ENCODE measurements around the gene KIAA1217. TPM values are rescaled to one million over a fixed set of nuclear protein-coding genes. Genes with fewer than 3 reads are reported as not detected.

Gene KIAA1217
- total and polyA plus RNA-seq, 9 of the 15 experiments (the other 6 are each of a cell fraction or from before 2014, with no cell fraction given): 0.04 TPM; not detected in 8

DNA sequence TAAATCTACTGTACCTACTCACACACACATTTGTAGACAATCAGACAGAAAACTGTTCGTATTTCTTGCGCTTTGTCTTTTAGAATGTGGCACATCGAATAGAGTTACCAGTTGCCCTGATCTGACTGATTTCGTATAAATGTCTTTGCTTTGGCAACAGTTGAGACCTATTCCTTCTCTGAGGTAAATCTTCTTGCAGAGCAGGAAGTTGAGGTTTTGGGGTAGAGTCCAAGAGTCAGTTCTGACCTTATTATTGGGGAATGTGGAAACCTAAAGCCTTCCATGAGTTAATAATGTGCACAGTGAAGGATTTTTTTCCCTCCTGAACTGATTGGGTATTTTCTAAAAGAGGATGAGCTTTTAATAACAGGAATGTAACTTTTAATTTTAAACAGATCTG is 135.3 kb downstream of the KIAA1217 start:
- 0% methylated on average over 4 of the region's 4 CpGs for WGBS (ENCODE audit: insufficient coverage, low coverage, missing lambda C conversion rate)
- no peak for TF ChIP-seq SMARCA5 (IDR thresholded peaks at IDR 0.05)
- TF ChIP-seq ZNF408 (CRISPR knock-in tag; IDR thresholded peaks at IDR 0.05; ENCODE audit: low read depth): no peak
- TF ChIP-seq NFXL1 (CRISPR knock-in tag; IDR thresholded peaks at IDR 0.05): no peak
- no peak for TF ChIP-seq ZNF431 (CRISPR knock-in tag; IDR thresholded peaks at IDR 0.05)
- no peak for TF ChIP-seq PURB (CRISPR knock-in tag; IDR thresholded peaks at IDR 0.05; ENCODE audit: low read depth)
- TF ChIP-seq ZNF717 (CRISPR knock-in tag; IDR thresholded peaks at IDR 0.05): no peak
- TF ChIP-seq SREBF1 (IDR thresholded peaks at IDR 0.05; ENCODE audit: borderline replicate concordance, low read depth, low read length): no peak
- no peaks in the 10 kb centered on the region for H3K36me3 ChIP-seq (ENCODE audit: control insufficient read depth, insufficient read depth, low read length)
- CTCF ChIA-PET (ENCODE audit: low intra/inter-chr PET ratio): no interaction called here
- FAIRE-seq: no peak
- H3K27ac ChIP-seq (ENCODE audit: extremely low read depth, low read depth, low read length): no peak overlapping the region
- no peak for DNase-seq (ENCODE audit: extremely low read depth in 1 of 4, low spot score in 3 of 4)
- H3K4me1 ChIP-seq (replicated peaks in 1 of 2; ENCODE audit: control insufficient read depth in 2 of 2, insufficient read depth in 2 of 2, low read length in 2 of 2): no peaks in the 10 kb centered on the region
- no TSS peak for BruUV-seq (replicated peaks)
- H3K79me2 ChIP-seq (ENCODE audit: control insufficient read depth, insufficient read depth, low read length): no peaks in the 10 kb centered on the region
- intact Hi-C loops (cut with micrococcal nuclease): no loop called here
- no peak for ATAC-seq
- H4K20me1 ChIP-seq (replicated peaks; ENCODE audit: control insufficient read depth, insufficient read depth, low read length): no peaks in the 10 kb centered on the region
- no peak overlapping the region for H3K4me3 ChIP-seq
- H3K9ac ChIP-seq (ENCODE audit: insufficient read depth in 1 of 2, low read depth in 2 of 2, low read length in 2 of 2): no peak overlapping the region
- POLR2A ChIA-PET: no interaction called here
- H3K9me3 ChIP-seq (replicated peaks; ENCODE audit: control insufficient read depth, insufficient read depth, low read depth, low read length): no peaks in the 10 kb centered on the region
- no peak overlapping the region for H3K4me2 ChIP-seq (ENCODE audit: insufficient read depth, low read length)
- H2AFZ ChIP-seq (ENCODE audit: low read depth, low read length): no peak overlapping the region
- H3K9me1 ChIP-seq (ENCODE audit: control insufficient read depth, insufficient read depth, low read length): no peaks in the 10 kb centered on the region
- in situ Hi-C loops (cut with MboI): no loop called here
- no peaks in the 10 kb centered on the region for H3K27me3 ChIP-seq (ENCODE audit: control insufficient read depth in 2 of 2, insufficient read depth in 2 of 2, low read length in 2 of 2)

GRCh38 chr10:24344695-24345463 is 135.9 kb downstream of the KIAA1217 start:
- intact Hi-C loops (cut with micrococcal nuclease): no loop called here
- Histone ChIP-seq H3K4me1 (replicated peaks in 1 of 2; ENCODE audit: control insufficient read depth in 2 of 2, insufficient read depth in 2 of 2, low read length in 2 of 2) (no peaks in the 10 kb centered on the region), H3K9me1 (ENCODE audit: control insufficient read depth, insufficient read depth, low read length) (no peaks in the 10 kb centered on the region), H4K20me1 (replicated peaks; ENCODE audit: control insufficient read depth, insufficient read depth, low read length) (no peaks in the 10 kb centered on the region), H2AFZ (ENCODE audit: low read depth, low read length) (no peak overlapping the region), H3K27ac (ENCODE audit: extremely low read depth, low read depth, low read length) (no peak overlapping the region), H3K27me3 (ENCODE audit: control insufficient read depth in 2 of 2, insufficient read depth in 2 of 2, low read length in 2 of 2) (no peaks in the 10 kb centered on the region), H3K36me3 (ENCODE audit: control insufficient read depth, insufficient read depth, low read length) (no peaks in the 10 kb centered on the region), H3K4me3 (no peak overlapping the region), H3K79me2 (ENCODE audit: control insufficient read depth, insufficient read depth, low read length) (no peaks in the 10 kb centered on the region), H3K9ac (ENCODE audit: insufficient read depth in 1 of 2, low read depth in 2 of 2, low read length in 2 of 2) (no peak overlapping the region), H3K9me3 (replicated peaks; ENCODE audit: control insufficient read depth, insufficient read depth, low read depth, low read length) (no peaks in the 10 kb centered on the region), H3K4me2 (ENCODE audit: insufficient read depth, low read length) (no peak overlapping the region)
- ChIA-PET CTCF (ENCODE audit: low intra/inter-chr PET ratio) (no interaction called here), POLR2A (no interaction called here)
- no peak for FAIRE-seq
- BruUV-seq (replicated peaks): no TSS peak
- no peak for DNase-seq (ENCODE audit: extremely low read depth in 1 of 4, low spot score in 3 of 4)
- no peak for ATAC-seq
- WGBS (ENCODE audit: insufficient coverage, low coverage, missing lambda C conversion rate): 3% methylated on average over 7 of the region's 7 CpGs
- in situ Hi-C loops (cut with MboI): no loop called here
- TF ChIP-seq SMAD4 (CRISPR knock-in tag; conservative IDR thresholded peaks at IDR 0.05) (no peak), RB1 (IDR thresholded peaks at IDR 0.05; ENCODE audit: low read depth) (no peak), MIER1 (IDR thresholded peaks at IDR 0.05; ENCODE audit: low read depth) (no peak), NCOA2 (IDR thresholded peaks at IDR 0.05; ENCODE audit: partially characterized antibody in 2 of 2) (no peak), ZNF277 (CRISPR knock-in tag; IDR thresholded peaks at IDR 0.05; ENCODE audit: borderline replicate concordance) (no peak), ZNF695 (CRISPR knock-in tag; IDR thresholded peaks at IDR 0.05) (no peak), GABPB2 (CRISPR knock-in tag; conservative IDR thresholded peaks at IDR 0.05) (no peak)
